Hepatocyte (in vitro differentiated cells): ENCODE results near the gene EPHB4.

Experiments used
- EZH2 ChIP-seq: fragments of 200-600 bp; sonication (generic); IDR thresholded peaks from 2 replicates; pipeline ENCODE4 v1.6.1; 2016; ENCODE audit warnings: antibody characterized with exemption, mild to moderate bottlenecking, borderline replicate concordance
- EZH2phosphoT487 ChIP-seq: fragments of 200-600 bp; sonication (generic); IDR thresholded peaks from one replicate; pipeline ENCODE4 v1.6.1; 2018; ENCODE audit warnings: antibody characterized with exemption, mild to moderate bottlenecking, low read depth, moderate library complexity; ENCODE audit not compliant: unreplicated experiment, severe bottlenecking
- TF ChIP-seq, protein P1 (sequence below): fragments of 200-600 bp; sonication (generic); IDR thresholded peaks from 2 replicates; pipeline ENCODE4 v1.5.1; 2016; ENCODE audit warnings: antibody characterized with exemption, mild to moderate bottlenecking; ENCODE audit not compliant: poor library complexity

- TF ChIP-seq, protein P1, sequence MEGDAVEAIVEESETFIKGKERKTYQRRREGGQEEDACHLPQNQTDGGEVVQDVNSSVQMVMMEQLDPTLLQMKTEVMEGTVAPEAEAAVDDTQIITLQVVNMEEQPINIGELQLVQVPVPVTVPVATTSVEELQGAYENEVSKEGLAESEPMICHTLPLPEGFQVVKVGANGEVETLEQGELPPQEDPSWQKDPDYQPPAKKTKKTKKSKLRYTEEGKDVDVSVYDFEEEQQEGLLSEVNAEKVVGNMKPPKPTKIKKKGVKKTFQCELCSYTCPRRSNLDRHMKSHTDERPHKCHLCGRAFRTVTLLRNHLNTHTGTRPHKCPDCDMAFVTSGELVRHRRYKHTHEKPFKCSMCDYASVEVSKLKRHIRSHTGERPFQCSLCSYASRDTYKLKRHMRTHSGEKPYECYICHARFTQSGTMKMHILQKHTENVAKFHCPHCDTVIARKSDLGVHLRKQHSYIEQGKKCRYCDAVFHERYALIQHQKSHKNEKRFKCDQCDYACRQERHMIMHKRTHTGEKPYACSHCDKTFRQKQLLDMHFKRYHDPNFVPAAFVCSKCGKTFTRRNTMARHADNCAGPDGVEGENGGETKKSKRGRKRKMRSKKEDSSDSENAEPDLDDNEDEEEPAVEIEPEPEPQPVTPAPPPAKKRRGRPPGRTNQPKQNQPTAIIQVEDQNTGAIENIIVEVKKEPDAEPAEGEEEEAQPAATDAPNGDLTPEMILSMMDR = no peak
- no peak for TF ChIP-seq EZH2
- no peak for TF ChIP-seq EZH2phosphoT487
Observed at GRCh38 chr7:100840470-100841100, 13.3 kb upstream of the EPHB4 start.
